K562 (cell line): ENCODE measurements around the gene RAD23B. TPM values are rescaled to one million over a fixed set of nuclear protein-coding genes. Genes with fewer than 3 reads are reported as not detected.

Experiments
- ATAC-seq: fragments of 200-7000 bp; cut with Tn5 transposase; 3 replicates; pipeline ENCODE4 v1.9.1; 2020; ENCODE audit warnings: moderate library complexity
- BruUV-seq: library from RNA; stranded (reverse); fragments of 400-500 nt; replicated peaks from 2 replicates; lab custom pipeline; 2021; lab: Mats Ljungman, UMichigan
- CTCF ChIA-PET: fragments of 300-600 bp; formaldehyde crosslinking; extraction: SDS; loops from one replicate; lab custom pipeline; 2021; ENCODE audit warnings: low intra/inter-chr PET ratio; lab: Yijun Ruan, JAX
- POLR2A ChIA-PET: fragments of 300-600, 350-650 bp; sonication (Branson Sonifier 250); formaldehyde crosslinking; extraction: SDS; loops from one replicate; lab custom pipeline; 2021; ENCODE audit warnings: antibody characterized with exemption, inconsistent platforms; lab: Yijun Ruan, JAX
- DNase-seq, 4 experiments: peaks; one replicate each; pipeline versions ENCODE4 v3.0.0 to v3.0.0-alpha.2; 2011 to 2018; ENCODE audit warnings: low spot score in 3 of 4, mixed read lengths in 3 of 4; ENCODE audit errors: extremely low read depth in 1 of 4
- FAIRE-seq: peaks from 2 replicates; lab custom pipeline; 2011; peaks lifted over from hg19 to GRCh38; lab: Jason Lieb, UNC
- H2AFZ ChIP-seq: 2 replicates; pipeline ENCODE4 v1.6.0; 2011; ENCODE audit warnings: low read depth, low read length, control low read depth, inconsistent platforms
- H3K27ac ChIP-seq: fragments of 200-600 bp; 3 replicates; pipeline ENCODE4 v1.8.0; 2011; ENCODE audit warnings: low read depth, mild to moderate bottlenecking, control low read depth, inconsistent platforms, low read length, moderate library complexity, mixed read lengths; ENCODE audit errors: extremely low read depth
- H3K27me3 ChIP-seq, 2 experiments: fragments of 300-600 bp in 1 of 2; 2 replicates in 1 of 2; 3 replicates in 1 of 2; pipeline versions ENCODE4 v1.6.0 to v1.8.0; 2011; ENCODE audit warnings: inconsistent platforms in 2 of 2, low read length in 2 of 2, mild to moderate bottlenecking in 1 of 2, mixed read lengths in 1 of 2, moderate library complexity in 1 of 2; ENCODE audit not compliant: control insufficient read depth in 2 of 2, insufficient read depth in 2 of 2
- H3K36me3 ChIP-seq: fragments of 300-600 bp; 3 replicates; pipeline ENCODE4 v1.8.0; 2011; ENCODE audit warnings: mild to moderate bottlenecking, low read length, inconsistent platforms; ENCODE audit not compliant: control insufficient read depth, insufficient read depth
- H3K4me1 ChIP-seq, 2 experiments: fragments of 200-600 bp in 1 of 2; replicated peaks in 1 of 2; 2 replicates in 1 of 2; 3 replicates in 1 of 2; pipeline versions ENCODE4 v1.5.1 to v1.8.0; 2011; ENCODE audit warnings: inconsistent platforms in 2 of 2, low read length in 2 of 2, mild to moderate bottlenecking in 1 of 2, mixed read lengths in 1 of 2, moderate library complexity in 1 of 2; ENCODE audit not compliant: control insufficient read depth in 2 of 2, insufficient read depth in 2 of 2
- H3K4me2 ChIP-seq: 2 replicates; pipeline ENCODE4 v1.6.1; 2011; ENCODE audit warnings: low read length, control low read depth, inconsistent platforms, mixed read lengths; ENCODE audit not compliant: insufficient read depth
- H3K4me3 ChIP-seq: fragments of 200-600 bp; sonication (generic), shearing (Covaris generic); 2 replicates; pipeline ENCODE4 v1.5.1; 2016; ENCODE audit warnings: control low read depth, inconsistent platforms
- H3K79me2 ChIP-seq: fragments of 200-600 bp; 3 replicates; pipeline ENCODE4 v1.8.0; 2011; ENCODE audit warnings: low read length, inconsistent platforms; ENCODE audit not compliant: control insufficient read depth, insufficient read depth
- H3K9ac ChIP-seq, 2 experiments: 2 replicates each; pipeline versions ENCODE4 v1.6.0 to v1.6.1; 2011; ENCODE audit warnings: low read depth in 2 of 2, low read length in 2 of 2, control low read depth in 1 of 2, inconsistent platforms in 1 of 2, mild to moderate bottlenecking in 1 of 2, mixed read lengths in 1 of 2; ENCODE audit not compliant: insufficient read depth in 1 of 2
- H3K9me1 ChIP-seq: one replicate; pipeline ENCODE4 v1.6.0; 2011; ENCODE audit warnings: inconsistent platforms, mild to moderate bottlenecking, low read length, moderate library complexity; ENCODE audit not compliant: control insufficient read depth, insufficient read depth
- H3K9me3 ChIP-seq: replicated peaks from 2 replicates; pipeline ENCODE4 v1.5.1; 2011; ENCODE audit warnings: low read depth, low read length, inconsistent platforms; ENCODE audit not compliant: control insufficient read depth, insufficient read depth
- H4K20me1 ChIP-seq: replicated peaks from 2 replicates; pipeline ENCODE4 v1.6.1; 2011; ENCODE audit warnings: low read length, inconsistent platforms, mixed read lengths; ENCODE audit not compliant: control insufficient read depth, insufficient read depth
- CC2D1A ChIP-seq: fragments of 450-650 bp; IDR thresholded peaks from 2 replicates; pipeline ENCODE4 v1.6.1; 2017; ENCODE audit warnings: mild to moderate bottlenecking
- E4F1 ChIP-seq: fragments of 250-450 bp; sonication (Bioruptor Pico); IDR thresholded peaks from 2 replicates; pipeline ENCODE4 v1.5.0; 2021; ENCODE audit warnings: mild to moderate bottlenecking, borderline replicate concordance
- JUND ChIP-seq, 2 experiments: IDR thresholded peaks; 2 replicates in 1 of 2; 3 replicates in 1 of 2; pipeline ENCODE4 v1.6.1; 2011; ENCODE audit warnings: borderline replicate concordance in 2 of 2, low read depth in 2 of 2, low read length in 2 of 2, improper control_type of control experiment in 1 of 2, missing biosample characterization in 1 of 2, missing genetic modification characterization in 1 of 2, missing genetic modification reagents in 1 of 2
- MEF2A ChIP-seq: IDR thresholded peaks from 2 replicates; pipeline ENCODE4 v1.6.1; 2011; ENCODE audit warnings: low read depth, mild to moderate bottlenecking, low read length, moderate library complexity; ENCODE audit not compliant: control insufficient read depth
- NELFE ChIP-seq: IDR thresholded peaks from 2 replicates; pipeline ENCODE4 v1.6.1; 2011; ENCODE audit warnings: mild to moderate bottlenecking; ENCODE audit not compliant: insufficient read depth, insufficient read length
- NFE2L1 ChIP-seq: fragments of 450-650 bp; IDR thresholded peaks from 2 replicates; pipeline ENCODE4 v1.6.1; 2016; ENCODE audit warnings: missing genetic modification characterization, low read depth, mild to moderate bottlenecking, missing compliant biosample characterization, moderate library complexity, borderline replicate concordance
- PHTF2 ChIP-seq: fragments of 250-450 bp; sonication (Bioruptor Pico); IDR thresholded peaks from 2 replicates; pipeline ENCODE4 v1.5.0; 2021; ENCODE audit warnings: mild to moderate bottlenecking
- RBM17 ChIP-seq: fragments of 200-400 bp; formaldehyde crosslinking; IDR thresholded peaks from 2 replicates; pipeline ENCODE4 v1.6.1; 2017; ENCODE audit warnings: low read depth, mild to moderate bottlenecking, low read length, borderline replicate concordance
- TEAD1 ChIP-seq, 2 experiments: fragments of 450-650 bp in 1 of 2; sonication (generic) in 1 of 2; formaldehyde crosslinking; IDR thresholded peaks; 2 replicates each; pipeline versions ENCODE4 v1.4.0 to v1.8.0; 2020 to 2022; ENCODE audit warnings: mild to moderate bottlenecking in 2 of 2, missing genetic modification reagents in 1 of 2
- ZBTB49 ChIP-seq: sonication (generic); formaldehyde crosslinking; IDR thresholded peaks from 2 replicates; pipeline ENCODE4 v1.8.0; 2022; ENCODE audit warnings: missing genetic modification reagents, mild to moderate bottlenecking, borderline replicate concordance
- ZNF384 ChIP-seq: IDR thresholded peaks from 2 replicates; pipeline ENCODE4 v1.6.1; 2012; ENCODE audit warnings: low read depth, low read length, improper control_type of control experiment
- ZNF717 ChIP-seq: fragments of 250-450 bp; sonication (Bioruptor Pico); IDR thresholded peaks from 2 replicates; pipeline ENCODE4 v1.5.0; 2021
- WGBS: fragments of 100-300 bp; shearing (Covaris generic); methylation state at CpG from one replicate; pipeline ENCODE4 v1.1.6; 2016; ENCODE audit warnings: low coverage, mixed read lengths; ENCODE audit not compliant: insufficient coverage; ENCODE audit errors: missing lambda C conversion rate; 5-methylcytosine and 5-hydroxymethylcytosine counted together
- in situ Hi-C: fragments of 300-500 bp; cut with MboI; formaldehyde crosslinking; loops from 4 replicates; pipeline ENCODE4 v1.15.0; 2018; ENCODE audit warnings: inconsistent platforms, mixed read lengths
- intact Hi-C: fragments of 100-400 bp; cut with micrococcal nuclease; formaldehyde crosslinking; loops from 2 replicates; pipeline ENCODE4 v1.14.2; 2022
- polyA plus RNA-seq, 8 experiments: library from polyadenylated mRNA; depleted of rRNA in 4 of 8; stranded (reverse) in 5 of 8; unstranded in 3 of 8; fragments of >200 nt; fragmentation: Nextera tagmentation in 2 of 8; fragmentation: Illumina TruSeq in 1 of 8; extraction: Ambion mirVana in 2 of 8; extraction: Trizol in 1 of 8; gene quantifications; 2 replicates each; pipeline versions ENCODE4 v1.2.1 to v1.2.3, GENCODE V29; 2011 to 2014; ENCODE audit warnings: inconsistent platforms in 1 of 8, missing spikeins in 1 of 8
- total RNA-seq, 7 experiments: library from RNA; depleted of rRNA in 6 of 7; stranded (reverse); fragments of >200 nt in 6 of 7; fragmentation: Illumina TruSeq in 2 of 7; extraction: Trizol in 2 of 7; gene quantifications; 2 replicates each; pipeline versions ENCODE4 v1.2.1 to v1.2.3, GENCODE V29; 2011 to 2021; ENCODE audit warnings: low replicate concordance in 1 of 7

RAD23B gene
- total and polyA plus RNA-seq, 9 of the 15 experiments (the other 6 are each of a cell fraction or from before 2014, with no cell fraction given), result 14.5 to 184 (median 114) TPM

- ChIA-PET POLR2A (interaction anchor here (0.5 to 1.5 kb wide), 5 partner anchors 9 to 456 kb away, joined by 3 to 5 read pairs (median 4); no protein-coding TSS in a partner anchor), CTCF (no interaction called here)
- no peak for FAIRE-seq
- Histone ChIP-seq H3K9me1 (no peaks in the 10 kb centered on the region), H3K27ac (peak overlapping the region; percentile 72), H2AFZ (peak overlapping the region; percentile 98), H3K4me2 (peak overlapping the region; percentile 93), H3K9me3 (no peaks in the 10 kb centered on the region), H3K27me3 (no peaks in the 10 kb centered on the region), H4K20me1 (peaks cover 25% of the 10 kb centered on the region), H3K4me3 (peak overlapping the region; percentile 98), H3K9ac (peak overlapping the region; percentile 80 to 82; a peak in 3 of 4 replicates), H3K36me3 (peaks cover 13% of the 10 kb centered on the region; the same call in 1 of the 3 replicates), H3K79me2 (peaks cover 44% of the 10 kb centered on the region), H3K4me1 (peaks cover 0 to 8% of the 10 kb centered on the region in 2 experiments; a peak in 3 of 5 replicates)
- in situ Hi-C loops (no loop called here), intact Hi-C loops (no loop called here)
- BruUV-seq, result TSS peak; percentile 83
- peak in 1 of 4 experiments; percentile 25 for DNase-seq
- ATAC-seq, result no peak
- WGBS, result 21% methylated on average over 13 of the region's 13 CpGs
- TF ChIP-seq NELFE (no peak), ZBTB49 (CRISPR knock-in tag) (no peak), TEAD1 (CRISPR knock-in tag; IDR thresholded peaks at IDR 0.05) (no peak), ZNF717 (no peak), PHTF2 (CRISPR knock-in tag) (no peak), JUND (IDR thresholded peaks at IDR 0.05; ENCODE audit: borderline replicate concordance, low read depth, low read length) (no peak), JUND (tag; IDR thresholded peaks at IDR 0.05; ENCODE audit: borderline replicate concordance, low read depth, low read length) (0 out of 3 replicates have a peak, but pooled peaks have one; percentile 9), CC2D1A (0 out of 2 replicates have a peak, but pooled peaks have one; percentile 18), ZNF384 (no peak), MEF2A (no peak), NFE2L1 (tag) (no peak), RBM17 (no peak), E4F1 (CRISPR knock-in tag) (no peak)
Observed at GRCh38 chr9:107281922-107282667, 984 bp upstream of the RAD23B start.
